Measurements from ENCODE around the gene KRT85.

Gene KRT85

GRCh38 chr12:52392465-52393007 lies 25.3 kb upstream of the KRT85 start:
- no peaks in the 10 kb centered on the region for H3F3A ChIP-seq (ENCODE audit: low read depth)
- H3K9ac ChIP-seq (ENCODE audit: low read depth, low read length, poor library complexity, severe bottlenecking), result no peak overlapping the region
- no peak overlapping the region for H3K4me3 ChIP-seq (ENCODE audit: low read length, poor library complexity, severe bottlenecking)
- H3K79me2 ChIP-seq (ENCODE audit: insufficient read depth, low read length), result no peaks in the 10 kb centered on the region
- H3K4me2 ChIP-seq (ENCODE audit: low read depth, low read length, poor library complexity, severe bottlenecking), result no peak overlapping the region
- H2AFZ ChIP-seq (ENCODE audit: low read length), result no peak overlapping the region
- no peaks in the 10 kb centered on the region for H3K9me2 ChIP-seq (replicated peaks; ENCODE audit: low read depth, low read length)
- H3K27me3 ChIP-seq (ENCODE audit: insufficient read depth, low read length, poor library complexity, severe bottlenecking), result no peaks in the 10 kb centered on the region
- H3K4me1 ChIP-seq (ENCODE audit: insufficient read depth, low read length, poor library complexity, severe bottlenecking), result no peaks in the 10 kb centered on the region
- TF ChIP-seq EZH2phosphoT487 (IDR thresholded peaks at IDR 0.05; ENCODE audit: borderline replicate concordance) (no peak), CTCF (conservative IDR thresholded peaks at IDR 0.05; ENCODE audit: low read length) (no peak)
- no peaks in the 10 kb centered on the region for H3K9me3 ChIP-seq (ENCODE audit: insufficient read depth, low read depth, low read length)
- no peaks in the 10 kb centered on the region for H3K36me3 ChIP-seq (ENCODE audit: insufficient read depth, low read length)
- H4K20me1 ChIP-seq (ENCODE audit: insufficient read depth, low read length, poor library complexity, severe bottlenecking), result no peaks in the 10 kb centered on the region

- Histone ChIP-seq H4K20me1 (ENCODE audit: insufficient read depth, low read length, poor library complexity, severe bottlenecking) (no peaks in the 10 kb centered on the region), H2AFZ (ENCODE audit: low read length) (no peak overlapping the region), H3K79me2 (ENCODE audit: insufficient read depth, low read length) (no peaks in the 10 kb centered on the region), H3K9me2 (replicated peaks; ENCODE audit: low read depth, low read length) (no peaks in the 10 kb centered on the region), H3K9ac (ENCODE audit: low read depth, low read length, poor library complexity, severe bottlenecking) (no peak overlapping the region), H3F3A (ENCODE audit: low read depth) (no peaks in the 10 kb centered on the region), H3K36me3 (ENCODE audit: insufficient read depth, low read length) (no peaks in the 10 kb centered on the region), H3K4me3 (ENCODE audit: low read length, poor library complexity, severe bottlenecking) (no peak overlapping the region), H3K4me1 (ENCODE audit: insufficient read depth, low read length, poor library complexity, severe bottlenecking) (no peaks in the 10 kb centered on the region), H3K27me3 (ENCODE audit: insufficient read depth, low read length, poor library complexity, severe bottlenecking) (no peaks in the 10 kb centered on the region), H3K9me3 (ENCODE audit: insufficient read depth, low read depth, low read length) (no peaks in the 10 kb centered on the region), H3K4me2 (ENCODE audit: low read depth, low read length, poor library complexity, severe bottlenecking) (no peak overlapping the region)
- TF ChIP-seq CTCF (conservative IDR thresholded peaks at IDR 0.05; ENCODE audit: low read length) (no peak), EZH2phosphoT487 (IDR thresholded peaks at IDR 0.05; ENCODE audit: borderline replicate concordance) (no peak)
Observed at GRCh38 chr12:52391618-52392002, 24.3 kb upstream of the KRT85 start.

GRCh38 chr12:52390739-52391617 lies 23.7 kb upstream of the KRT85 start:
- no peaks in the 10 kb centered on the region for H3K79me2 ChIP-seq (ENCODE audit: insufficient read depth, low read length)
- H2AFZ ChIP-seq (ENCODE audit: low read length), result no peak overlapping the region
- TF ChIP-seq EZH2phosphoT487 (IDR thresholded peaks at IDR 0.05; ENCODE audit: borderline replicate concordance) (no peak), CTCF (conservative IDR thresholded peaks at IDR 0.05; ENCODE audit: low read length) (peak; percentile 71)
- no peak overlapping the region for H3K9ac ChIP-seq (ENCODE audit: low read depth, low read length, poor library complexity, severe bottlenecking)
- H3K4me1 ChIP-seq (ENCODE audit: insufficient read depth, low read length, poor library complexity, severe bottlenecking), result no peaks in the 10 kb centered on the region
- H4K20me1 ChIP-seq (ENCODE audit: insufficient read depth, low read length, poor library complexity, severe bottlenecking), result no peaks in the 10 kb centered on the region
- no peak overlapping the region for H3K4me3 ChIP-seq (ENCODE audit: low read length, poor library complexity, severe bottlenecking)
- H3K9me2 ChIP-seq (replicated peaks; ENCODE audit: low read depth, low read length), result no peaks in the 10 kb centered on the region
- H3K4me2 ChIP-seq (ENCODE audit: low read depth, low read length, poor library complexity, severe bottlenecking), result no peak overlapping the region
- H3K36me3 ChIP-seq (ENCODE audit: insufficient read depth, low read length), result no peaks in the 10 kb centered on the region
- no peaks in the 10 kb centered on the region for H3K9me3 ChIP-seq (ENCODE audit: insufficient read depth, low read depth, low read length)
- no peaks in the 10 kb centered on the region for H3F3A ChIP-seq (ENCODE audit: low read depth)
- no peaks in the 10 kb centered on the region for H3K27me3 ChIP-seq (ENCODE audit: insufficient read depth, low read length, poor library complexity, severe bottlenecking)
